C4-2B (cell line): ENCODE results near the gene LIPT1.

Experiments used
- CTCF ChIP-seq: fragments of 450-650 bp; conservative IDR thresholded peaks from 2 replicates; pipeline ENCODE4 v1.5.1; 2017; ENCODE audit warnings: mild to moderate bottlenecking
- ZFX ChIP-seq: fragments of 450-650 bp; IDR thresholded peaks from 2 replicates; pipeline ENCODE4 v1.6.1; 2017

GRCh38 chr2:99141110-99142108, 13.4 kb upstream of the LIPT1 start, which contains the start of gene C2orf15:
- TF ChIP-seq CTCF (no peak), ZFX (0 out of 2 replicates have a peak, but pooled peaks have one; percentile 20)
